Small intestine (tissue), 7 donors: ENCODE measurements around the gene CALR. TPM values are rescaled to one million over a fixed set of nuclear protein-coding genes. Genes with fewer than 3 reads are reported as not detected.
"Not testable (repeated sequence)": the region's sequence is repeated elsewhere in the genome, so short reads cannot be mapped to it uniquely, and the experiment has no call there.

Experiments used
- DNase-seq, 2 donors: peaks; one replicate each; pipeline versions ENCODE4 v3.0.0 to v3.0.0-alpha.2; 2013
- FAIRE-seq: peaks from 2 replicates; lab custom pipeline; 2012; peaks lifted over from hg19 to GRCh38; lab: Jason Lieb, UNC
- H3K27ac ChIP-seq, 3 donors: one replicate each; pipeline ENCODE4 v1.5.1; 2013; ENCODE audit warnings: low read length in 2 of 3, mild to moderate bottlenecking in 2 of 3, control low read depth in 1 of 3, inconsistent platforms in 1 of 3, low read depth in 1 of 3, moderate library complexity in 1 of 3
- H3K27me3 ChIP-seq, 3 donors: one replicate each; pipeline ENCODE4 v1.6.1; 2013; ENCODE audit warnings: low read length in 3 of 3, inconsistent platforms in 1 of 3; ENCODE audit not compliant: control insufficient read depth in 3 of 3, insufficient read depth in 3 of 3
- H3K36me3 ChIP-seq, 3 donors: one replicate each; pipeline ENCODE4 v1.6.1; 2013; ENCODE audit warnings: low read length in 3 of 3, inconsistent platforms in 1 of 3, low read depth in 1 of 3, mild to moderate bottlenecking in 1 of 3, moderate library complexity in 1 of 3; ENCODE audit not compliant: control insufficient read depth in 3 of 3, insufficient read depth in 2 of 3
- H3K4me1 ChIP-seq, 3 donors: one replicate each; pipeline ENCODE4 v1.6.1; 2013; ENCODE audit warnings: low read length in 2 of 3, inconsistent platforms in 1 of 3, low read depth in 1 of 3, mild to moderate bottlenecking in 1 of 3, moderate library complexity in 1 of 3; ENCODE audit not compliant: control insufficient read depth in 3 of 3, insufficient read depth in 2 of 3
- H3K4me3 ChIP-seq, 3 donors: one replicate each; pipeline ENCODE4 v1.5.1; 2013; ENCODE audit warnings: low read length in 3 of 3, control low read depth in 1 of 3, inconsistent platforms in 1 of 3, low read depth in 1 of 3, mild to moderate bottlenecking in 1 of 3, moderate library complexity in 1 of 3
- H3K9me3 ChIP-seq, 2 donors: one replicate each; pipeline ENCODE4 v1.6.1; 2013; ENCODE audit warnings: low read depth in 1 of 2, low read length in 1 of 2; ENCODE audit not compliant: control insufficient read depth in 2 of 2, insufficient read depth in 1 of 2
- WGBS, 3 donors: extraction: QIAGEN DNeasy Blood & Tissue Kit; methylation state at CpG; one replicate each; pipeline ENCODE4 v1.1.7; 2013; 5-methylcytosine and 5-hydroxymethylcytosine counted together
- polyA plus RNA-seq, 4 donors: library from polyadenylated mRNA; stranded (reverse) in 3 of 4; unstranded in 1 of 4; fragments of 200-250 nt in 3 of 4; fragments of 120-200 nt in 1 of 4; gene quantifications; one replicate each; pipeline versions ENCODE4 v1.2.1 to v1.2.3, GENCODE V29; 2013
- donor health status: healthy with polysubstance abuse.
- donor health status: control.
- donor health status: control.
- donor health status: Bipolar disorder and iron deficiency.
- donor health status: healthy.

The CALR gene
- polyA plus RNA-seq, 4 donors = 117 to 803 (median 435) TPM

DNA sequence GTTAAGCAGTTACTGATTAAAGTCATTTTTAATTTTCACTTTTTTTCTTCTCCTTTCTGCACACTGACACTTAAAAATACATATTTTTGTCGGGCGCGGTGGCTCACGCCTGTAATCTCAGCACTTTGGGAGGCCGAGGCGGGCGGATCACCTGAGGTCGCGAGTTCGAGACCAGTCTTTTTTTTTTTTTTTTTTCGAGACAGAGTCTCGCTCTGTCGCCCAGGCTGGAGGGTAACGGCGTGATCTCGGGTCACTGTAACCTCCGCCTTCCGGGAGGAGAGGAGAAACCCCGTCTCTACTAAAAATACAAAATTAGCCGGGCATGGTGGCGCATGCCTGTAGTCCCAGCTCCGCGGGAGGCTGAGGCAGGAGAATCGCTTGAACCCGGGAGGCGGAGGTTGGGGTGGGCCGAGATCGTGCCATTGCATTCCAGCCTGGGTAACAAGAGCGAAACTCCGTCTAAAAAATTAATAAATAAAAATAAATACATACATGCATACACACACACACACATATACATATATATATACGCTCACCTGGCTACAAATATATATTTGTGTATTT is 19.1 kb downstream of the CALR start:
- H3K4me1 ChIP-seq, H3K27me3 ChIP-seq, H3K9me3 ChIP-seq, FAIRE-seq: not testable (repeated sequence)
- DNase-seq = peak in 1 of 2 donors; percentile 27
- 19 to 27% (median 19%) methylated on average over 31 of the region's 31 CpGs for WGBS, 3 donors
- H3K4me3 ChIP-seq = peak overlapping the region; percentile 70 to 91 (median 85)
- peaks cover 3 to 31% (median 7%) of the 10 kb centered on the region in 3 donors for H3K36me3 ChIP-seq
- H3K27ac ChIP-seq = peak overlapping the region; percentile 88 to 89 (median 89)

DNA sequence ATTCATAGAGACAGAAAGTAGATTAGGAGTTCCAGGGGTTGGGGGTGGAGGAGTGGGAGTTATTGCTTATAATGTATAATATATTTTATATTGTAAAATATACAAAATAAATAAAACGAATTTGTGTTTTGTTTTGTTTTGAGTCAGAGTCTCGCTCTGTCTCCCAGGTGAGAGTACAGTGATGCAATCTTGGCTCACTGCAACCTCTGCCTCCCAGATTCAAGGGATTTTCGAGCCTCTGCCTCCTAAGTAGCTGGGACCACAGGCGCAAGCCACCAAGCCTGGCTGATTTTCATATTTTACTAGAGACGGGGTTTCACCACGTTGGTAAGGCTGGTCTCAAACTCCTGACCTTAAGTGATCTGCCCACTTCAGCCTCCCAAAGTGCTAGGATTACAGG is 21.1 kb downstream of the CALR start:
- Histone ChIP-seq H3K4me1 (peaks cover 0 to 6% (median 0%) of the 10 kb centered on the region in 3 donors), H3K4me3 (no peak overlapping the region), H3K27me3 (no peaks in the 10 kb centered on the region), H3K36me3 (peaks cover 0 to 11% (median 0%) of the 10 kb centered on the region in 3 donors), H3K9me3 (no peaks in the 10 kb centered on the region), H3K27ac (no peak overlapping the region)
- DNase-seq = no peak
- FAIRE-seq = no peak
- 47 to 63% (median 62%) methylated on average over 6 of the region's 6 CpGs for WGBS, 3 donors

DNA sequence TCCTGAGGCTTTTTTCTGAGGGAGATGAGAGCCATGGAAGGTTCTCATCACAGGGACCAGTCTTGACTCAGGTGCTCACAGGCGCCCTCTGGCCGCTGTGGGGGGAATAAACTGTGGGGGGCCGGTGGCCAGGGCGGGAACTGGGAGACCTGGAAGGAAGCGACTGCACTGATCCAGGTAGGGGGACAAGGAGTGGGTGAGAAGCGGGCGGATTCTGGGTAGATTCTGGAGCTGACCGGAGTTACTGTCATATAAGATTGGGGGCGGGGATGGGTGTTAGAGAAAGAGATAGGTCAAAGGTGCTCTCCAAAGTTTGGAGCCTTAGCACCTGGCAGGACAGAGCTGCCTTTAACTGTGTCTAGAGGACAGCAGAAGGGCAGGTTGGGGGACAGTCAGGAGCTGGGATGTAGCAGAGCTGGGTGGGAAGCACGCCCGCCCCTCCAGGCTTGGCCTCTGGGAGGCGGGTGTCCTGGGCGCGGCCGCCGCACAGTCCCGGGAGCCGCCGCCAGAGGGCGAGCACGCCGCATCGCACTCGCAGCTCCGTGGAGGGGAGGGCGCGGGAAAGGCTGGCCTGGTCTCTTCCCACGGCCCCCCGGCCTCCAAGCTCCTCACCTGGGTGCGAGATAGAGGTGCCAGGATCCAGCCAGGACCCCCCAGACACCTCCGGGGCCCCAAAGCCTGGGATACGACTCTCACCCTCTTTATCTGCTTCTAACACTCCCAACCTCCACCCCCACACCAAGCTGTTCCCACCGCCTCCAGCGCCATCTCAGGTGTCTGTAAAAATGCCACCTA is 26.8 kb downstream of the CALR start:
- H3K4me3 ChIP-seq = peak overlapping the region; percentile 33 to 58 (median 56)
- no peak for FAIRE-seq
- 0 to 2% (median 0%) methylated on average over 23 to 34 of the region's 34 CpGs for WGBS, 3 donors
- peak; percentile 83 to 89 for DNase-seq
- H3K27ac ChIP-seq = peak overlapping the region; percentile 11 to 47 (median 35)
- H3K9me3 ChIP-seq = no peaks in the 10 kb centered on the region
- H3K27me3 ChIP-seq = no peaks in the 10 kb centered on the region
- H3K36me3 ChIP-seq = no peaks in the 10 kb centered on the region
- H3K4me1 ChIP-seq = peaks cover 0 to 8% (median 0%) of the 10 kb centered on the region in 3 donors

DNA sequence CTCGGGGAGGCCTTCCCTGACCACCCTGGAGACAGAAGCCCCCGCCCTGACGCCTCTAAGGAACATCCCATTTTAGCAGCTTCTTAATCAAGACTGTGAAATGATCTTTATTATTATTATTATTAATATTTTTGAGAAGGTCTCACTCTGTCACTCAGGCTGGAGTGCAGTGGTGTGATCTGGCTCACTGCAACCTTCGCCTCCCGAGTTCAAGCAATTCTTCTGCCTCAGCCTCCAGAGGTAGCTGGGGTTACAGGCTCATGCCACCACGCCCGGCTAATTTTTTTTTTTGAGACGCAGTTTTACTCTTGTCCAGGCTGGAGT is 27.4 kb downstream of the CALR start:
- Histone ChIP-seq H3K4me3 (peak overlapping the region in 1 of 3 donors; percentile 58), H3K27ac (no peak overlapping the region), H3K27me3 (no peaks in the 10 kb centered on the region), H3K4me1 (peaks cover 0 to 8% (median 0%) of the 10 kb centered on the region in 3 donors), H3K9me3 (no peaks in the 10 kb centered on the region), H3K36me3 (no peaks in the 10 kb centered on the region)
- whole genome bisulfite sequencing, 3 donors = 25 to 44% (median 42%) methylated on average over 8 of the region's 8 CpGs
- DNase-seq (no peak), FAIRE-seq (no peak)

DNA sequence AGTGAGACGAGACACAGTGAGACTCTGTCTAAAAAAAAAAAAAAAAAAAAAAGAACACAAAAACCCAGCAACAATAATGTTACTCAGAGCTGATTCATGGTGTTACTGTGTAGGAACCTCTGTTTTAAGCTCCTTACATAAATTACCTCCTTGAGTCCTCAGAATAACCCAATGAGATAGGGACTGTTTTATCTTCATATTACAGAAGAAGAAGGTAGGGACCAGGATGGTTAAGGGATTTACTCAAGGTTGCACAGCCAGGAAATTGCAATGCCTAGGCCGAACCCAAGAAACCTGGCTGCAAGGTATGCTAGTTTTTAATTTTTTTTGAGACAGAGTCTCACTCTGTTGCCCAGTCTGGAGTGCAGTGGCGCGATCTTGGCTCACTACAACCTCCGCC is 29.5 kb downstream of the CALR start:
- no peaks in the 10 kb centered on the region for H3K27me3 ChIP-seq
- H3K9me3 ChIP-seq = no peaks in the 10 kb centered on the region
- H3K4me1 ChIP-seq = peaks cover 0 to 8% (median 0%) of the 10 kb centered on the region in 3 donors
- DNase-seq = no peak
- WGBS, 3 donors = 91 to 99% (median 94%) methylated on average over 5 of the region's 5 CpGs
- FAIRE-seq = no peak
- H3K4me3 ChIP-seq = no peak overlapping the region
- H3K27ac ChIP-seq = no peak overlapping the region
- no peaks in the 10 kb centered on the region for H3K36me3 ChIP-seq

DNA sequence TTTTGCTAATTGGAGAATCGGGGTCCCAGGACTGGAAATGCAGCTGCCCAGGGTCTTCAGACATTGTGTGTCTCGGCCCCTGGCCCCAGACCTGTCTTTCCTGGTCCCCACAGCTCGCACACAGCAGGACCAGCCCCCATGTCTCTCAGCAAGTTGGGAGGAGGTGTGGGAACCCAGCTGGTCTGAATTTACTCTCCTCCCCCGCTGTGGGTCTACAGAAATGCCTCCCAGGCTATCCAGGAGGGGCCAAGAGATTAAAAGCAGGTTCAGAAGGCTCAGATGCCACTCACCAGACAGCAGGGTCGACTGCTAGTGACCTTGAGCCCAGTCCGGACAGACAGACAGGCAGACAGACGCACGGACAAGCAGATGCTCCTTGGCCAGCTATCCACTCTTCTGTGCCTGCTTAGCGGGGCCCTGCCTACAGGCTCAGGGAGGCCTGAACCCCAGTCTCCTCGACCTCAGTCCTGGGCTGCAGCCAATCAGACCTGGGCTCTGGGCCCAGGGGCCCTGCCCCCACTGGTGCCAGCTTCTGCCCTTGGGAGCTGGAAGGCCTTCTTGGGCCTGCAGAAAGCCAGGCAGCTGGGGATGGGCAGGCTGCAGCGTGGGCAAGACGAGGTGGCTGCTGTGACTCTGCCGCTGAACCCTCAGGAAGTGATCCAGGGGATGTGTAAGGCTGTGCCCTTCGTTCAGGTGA is 31.0 kb downstream of the CALR start, which contains the start of gene DAND5:
DAND5 (plus strand) TSS at position 285 of the 697 bp plus-strand sequence; CDS start at position 370, 85 bp downstream.
- Histone ChIP-seq H3K4me3 (no peak within 1 kb of the TSS), H3K27me3 (no peaks in the 10 kb centered on the region), H3K36me3 (no peaks in the 10 kb centered on the region), H3K4me1 (peaks cover 0 to 8% (median 0%) of the 10 kb centered on the region in 3 donors), H3K9me3 (no peaks in the 10 kb centered on the region), H3K27ac (no peak within 1 kb of the TSS)
- FAIRE-seq (no peak), DNase-seq (no peak)
- 44 to 53% (median 47%) methylated on average over 14 of the region's 14 CpGs for WGBS, 3 donors

DNA sequence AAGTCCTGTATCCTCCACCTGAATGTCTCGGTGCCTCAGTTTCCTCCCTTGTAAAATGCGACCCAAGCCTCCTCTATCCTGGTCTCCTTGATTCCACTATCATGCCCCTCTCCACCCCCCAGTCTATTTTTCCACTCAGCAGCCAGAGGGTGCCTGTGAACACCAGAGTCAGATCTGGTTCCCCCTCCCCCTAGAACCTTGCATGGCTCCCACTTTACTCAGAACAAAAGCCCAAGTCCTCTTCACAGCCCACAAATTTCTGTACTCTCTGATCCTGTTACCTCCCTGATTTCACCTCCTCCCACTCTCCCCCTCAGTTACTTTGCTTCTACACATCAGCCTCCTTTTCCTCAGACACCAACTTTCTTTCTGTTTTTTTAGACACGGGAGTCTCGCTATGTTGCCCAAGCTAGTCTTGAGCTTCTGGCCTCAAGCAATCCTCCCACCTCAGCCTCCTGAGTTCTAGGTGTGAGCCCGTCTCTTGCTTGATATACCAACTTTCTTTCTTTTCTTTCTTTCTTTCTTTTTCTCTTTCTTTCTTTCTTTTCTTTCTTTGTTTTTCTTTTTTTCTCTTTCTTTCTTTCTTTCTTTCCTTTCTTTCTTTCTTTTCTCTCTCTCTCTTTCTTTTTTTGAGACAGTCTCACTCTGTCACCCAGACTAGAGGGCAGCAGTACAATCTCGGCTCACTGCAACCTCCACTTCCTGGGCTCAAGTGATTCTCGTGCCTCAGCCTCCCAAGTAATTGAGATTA is 31.8 kb downstream of the CALR start:
- no peaks in the 10 kb centered on the region for H3K36me3 ChIP-seq
- H3K27ac ChIP-seq = no peak overlapping the region
- H3K9me3 ChIP-seq = no peaks in the 10 kb centered on the region
- FAIRE-seq (no peak), DNase-seq (no peak)
- peaks cover 0 to 5% (median 0%) of the 10 kb centered on the region in 3 donors for H3K4me1 ChIP-seq
- H3K27me3 ChIP-seq = no peaks in the 10 kb centered on the region
- WGBS, 3 donors = 80 to 91% (median 81%) methylated on average over 7 of the region's 7 CpGs
- no peak overlapping the region for H3K4me3 ChIP-seq

DNA sequence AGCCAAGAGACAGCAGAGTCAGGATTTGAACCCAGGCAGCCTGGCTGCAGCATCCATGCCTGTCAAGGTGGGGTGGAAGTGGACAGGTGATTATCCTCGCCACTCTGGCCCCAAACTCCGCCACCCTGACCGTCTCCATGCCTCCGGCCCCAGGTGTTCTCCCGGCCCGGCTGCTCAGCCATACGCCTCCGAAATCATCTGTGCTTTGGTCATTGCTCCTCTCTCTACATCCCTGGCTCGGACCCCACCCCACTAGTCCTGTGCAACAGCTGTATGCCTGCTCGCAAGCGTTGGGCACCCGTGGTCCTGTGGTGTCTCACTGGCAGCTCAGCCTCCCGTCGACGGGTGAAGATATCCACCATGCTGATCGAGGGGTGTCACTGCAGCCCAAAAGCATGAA is 34.8 kb downstream of the CALR start:
- no peaks in the 10 kb centered on the region for H3K9me3 ChIP-seq
- DNase-seq (no peak), FAIRE-seq (no peak)
- H3K27ac ChIP-seq = no peak overlapping the region
- no peaks in the 10 kb centered on the region for H3K4me1 ChIP-seq
- no peaks in the 10 kb centered on the region for H3K36me3 ChIP-seq
- H3K4me3 ChIP-seq = no peak overlapping the region
- peaks cover 0 to 2% (median 0%) of the 10 kb centered on the region in 3 donors for H3K27me3 ChIP-seq
- 88 to 91% (median 90%) methylated on average over 16 of the region's 16 CpGs for WGBS, 3 donors
